ENCODE measurements around the gene POC1B. TPM values are rescaled to one million over a fixed set of nuclear protein-coding genes. Genes with fewer than 3 reads are reported as not detected.

The POC1B gene
- total RNA-seq, 1 donor from 2014 or later = 22.7 TPM

GRCh38 chr12:89571491-89572195, 45.8 kb upstream of the POC1B start:
- peaks cover 7% of the 10 kb centered on the region for H3K4me1 Mint-ChIP-seq (ENCODE audit: unreplicated experiment)
- no peaks in the 10 kb centered on the region for H3K36me3 Mint-ChIP-seq (ENCODE audit: low read depth, unreplicated experiment)
- H3K27me3 Mint-ChIP-seq (ENCODE audit: unreplicated experiment) = peaks cover 2% of the 10 kb centered on the region
- H3K9me3 Mint-ChIP-seq (ENCODE audit: unreplicated experiment) = peaks cover 3% of the 10 kb centered on the region
- no peak for DNase-seq (ENCODE audit: low spot score)
- no peak overlapping the region for H3K27ac Mint-ChIP-seq (ENCODE audit: unreplicated experiment)
- TF ChIP-seq CTCF (IDR thresholded peaks at IDR 0.05; ENCODE audit: unreplicated experiment) = no peak
- no peak overlapping the region for H3K4me3 Mint-ChIP-seq (ENCODE audit: unreplicated experiment)

- Mint-ChIP-seq H3K27ac (ENCODE audit: unreplicated experiment) (no peak overlapping the region), H3K36me3 (ENCODE audit: low read depth, unreplicated experiment) (no peaks in the 10 kb centered on the region), H3K9me3 (ENCODE audit: unreplicated experiment) (peaks cover 3% of the 10 kb centered on the region), H3K27me3 (ENCODE audit: unreplicated experiment) (peaks cover 2% of the 10 kb centered on the region), H3K4me1 (ENCODE audit: unreplicated experiment) (no peaks in the 10 kb centered on the region), H3K4me3 (ENCODE audit: unreplicated experiment) (no peak overlapping the region)
- no peak for DNase-seq (ENCODE audit: low spot score)
- TF ChIP-seq CTCF (IDR thresholded peaks at IDR 0.05; ENCODE audit: unreplicated experiment) = no peak
Observed at GRCh38 chr12:89568484-89568883, 42.6 kb upstream of the POC1B start.

- TF ChIP-seq CTCF (IDR thresholded peaks at IDR 0.05; ENCODE audit: unreplicated experiment) = no peak
- Mint-ChIP-seq H3K27ac (ENCODE audit: unreplicated experiment) (no peak overlapping the region), H3K27me3 (ENCODE audit: unreplicated experiment) (peaks cover 2% of the 10 kb centered on the region), H3K4me1 (ENCODE audit: unreplicated experiment) (no peaks in the 10 kb centered on the region), H3K36me3 (ENCODE audit: low read depth, unreplicated experiment) (no peaks in the 10 kb centered on the region), H3K9me3 (ENCODE audit: unreplicated experiment) (peaks cover 3% of the 10 kb centered on the region), H3K4me3 (ENCODE audit: unreplicated experiment) (no peak overlapping the region)
- no peak for DNase-seq (ENCODE audit: low spot score)
Observed at GRCh38 chr12:89567691-89568239, 41.9 kb upstream of the POC1B start.

- H3K36me3 Mint-ChIP-seq (ENCODE audit: low read depth, unreplicated experiment) = no peaks in the 10 kb centered on the region
- peaks cover 3% of the 10 kb centered on the region for H3K9me3 Mint-ChIP-seq (ENCODE audit: unreplicated experiment)
- peaks cover 2% of the 10 kb centered on the region for H3K27me3 Mint-ChIP-seq (ENCODE audit: unreplicated experiment)
- TF ChIP-seq CTCF (IDR thresholded peaks at IDR 0.05; ENCODE audit: unreplicated experiment) = no peak
- H3K4me3 Mint-ChIP-seq (ENCODE audit: unreplicated experiment) = no peak overlapping the region
- no peak overlapping the region for H3K27ac Mint-ChIP-seq (ENCODE audit: unreplicated experiment)
- no peak for DNase-seq (ENCODE audit: low spot score)
- H3K4me1 Mint-ChIP-seq (ENCODE audit: unreplicated experiment) = no peaks in the 10 kb centered on the region
Observed at GRCh38 chr12:89566615-89567014, 40.8 kb upstream of the POC1B start.

- Mint-ChIP-seq H3K36me3 (ENCODE audit: low read depth, unreplicated experiment) (no peaks in the 10 kb centered on the region), H3K27ac (ENCODE audit: unreplicated experiment) (no peak overlapping the region), H3K27me3 (ENCODE audit: unreplicated experiment) (no peaks in the 10 kb centered on the region), H3K4me3 (ENCODE audit: unreplicated experiment) (no peak overlapping the region), H3K9me3 (ENCODE audit: unreplicated experiment) (no peaks in the 10 kb centered on the region), H3K4me1 (ENCODE audit: unreplicated experiment) (no peaks in the 10 kb centered on the region)
- no peak for DNase-seq (ENCODE audit: low spot score)
- TF ChIP-seq CTCF (IDR thresholded peaks at IDR 0.05; ENCODE audit: unreplicated experiment) = no peak
Observed at GRCh38 chr12:89565002-89565401, 39.2 kb upstream of the POC1B start.

All from endothelial cell (in vitro differentiated cells).